ENCODE results near the gene FAM222B.
"Not testable (repeated sequence)": the region's sequence is repeated elsewhere in the genome, so short reads cannot be mapped to it uniquely, and the experiment has no call there.

FAM222B gene

GRCh38 chr17:28723836-28724499 lies 118.6 kb downstream of the FAM222B start:
- Histone ChIP-seq H3K27ac (ENCODE audit: low read depth, low read length) (peak overlapping the region; percentile 99), H3K9ac (ENCODE audit: low read depth, low read length) (0 out of 2 replicates have a peak overlapping the region, but pooled peaks have one; percentile 96), H3K4me3 (ENCODE audit: low read depth, low read length) (peak overlapping the region; percentile 80; the same call in 1 of the 2 replicates), H3K4me1 (ENCODE audit: control insufficient read depth, insufficient read depth, low read length) (peaks cover 27% of the 10 kb centered on the region), H3K36me3 (ENCODE audit: control insufficient read depth, insufficient read depth, low read length) (peaks cover 45% of the 10 kb centered on the region)
- not testable (repeated sequence) for H3K27me3 ChIP-seq (ENCODE audit: control insufficient read depth, insufficient read depth, low read length); H3K9me3 ChIP-seq (ENCODE audit: control insufficient read depth, insufficient read depth, low read length)

GRCh38 chr17:28723159-28723835 lies 119.3 kb downstream of the FAM222B start:
- no peaks in the 10 kb centered on the region for H3K27me3 ChIP-seq (ENCODE audit: control insufficient read depth, insufficient read depth, low read length)
- peaks cover 45% of the 10 kb centered on the region for H3K36me3 ChIP-seq (ENCODE audit: control insufficient read depth, insufficient read depth, low read length)
- peaks cover 31% of the 10 kb centered on the region for H3K4me1 ChIP-seq (ENCODE audit: control insufficient read depth, insufficient read depth, low read length)
- peak overlapping the region; percentile 22; the same call in 1 of the 2 replicates for H3K4me3 ChIP-seq (ENCODE audit: low read depth, low read length)
- no peaks in the 10 kb centered on the region for H3K9me3 ChIP-seq (ENCODE audit: control insufficient read depth, insufficient read depth, low read length)
- no peak overlapping the region for H3K9ac ChIP-seq (ENCODE audit: low read depth, low read length)
- peak overlapping the region; percentile 4 for H3K27ac ChIP-seq (ENCODE audit: low read depth, low read length)

GRCh38 chr17:28722417-28723158 lies 120.0 kb downstream of the FAM222B start:
- Histone ChIP-seq H3K27ac (ENCODE audit: low read depth, low read length) (peak overlapping the region; percentile 46), H3K4me1 (ENCODE audit: control insufficient read depth, insufficient read depth, low read length) (peaks cover 31% of the 10 kb centered on the region), H3K9ac (ENCODE audit: low read depth, low read length) (no peak overlapping the region), H3K36me3 (ENCODE audit: control insufficient read depth, insufficient read depth, low read length) (peaks cover 45% of the 10 kb centered on the region), H3K9me3 (ENCODE audit: control insufficient read depth, insufficient read depth, low read length) (no peaks in the 10 kb centered on the region), H3K27me3 (ENCODE audit: control insufficient read depth, insufficient read depth, low read length) (no peaks in the 10 kb centered on the region), H3K4me3 (ENCODE audit: low read depth, low read length) (peak overlapping the region; percentile 22)

- H3K4me1 ChIP-seq (ENCODE audit: control insufficient read depth, insufficient read depth, low read length): peaks cover 31% of the 10 kb centered on the region
- peak overlapping the region; percentile 98 for H3K27ac ChIP-seq (ENCODE audit: low read depth, low read length)
- H3K36me3 ChIP-seq (ENCODE audit: control insufficient read depth, insufficient read depth, low read length): peaks cover 48% of the 10 kb centered on the region
These were observed 121.6 kb downstream of the FAM222B start for GRCh38 chr17:28720997-28721329.

GRCh38 chr17:28720247-28720996 lies 122.2 kb downstream of the FAM222B start:
- Histone ChIP-seq H3K36me3 (ENCODE audit: control insufficient read depth, insufficient read depth, low read length) (peaks cover 53% of the 10 kb centered on the region), H3K9ac (ENCODE audit: low read depth, low read length) (peak overlapping the region; percentile 94), H3K4me3 (ENCODE audit: low read depth, low read length) (peak overlapping the region; percentile 85), H3K4me1 (ENCODE audit: control insufficient read depth, insufficient read depth, low read length) (peaks cover 31% of the 10 kb centered on the region), H3K9me3 (ENCODE audit: control insufficient read depth, insufficient read depth, low read length) (no peaks in the 10 kb centered on the region), H3K27me3 (ENCODE audit: control insufficient read depth, insufficient read depth, low read length) (no peaks in the 10 kb centered on the region), H3K27ac (ENCODE audit: low read depth, low read length) (peak overlapping the region; percentile 98)

More at GRCh38 chr17:28720997-28721329, 121.6 kb downstream of the FAM222B start:
- H3K9me3 ChIP-seq (ENCODE audit: control insufficient read depth, insufficient read depth, low read length); H3K27me3 ChIP-seq (ENCODE audit: control insufficient read depth, insufficient read depth, low read length): not testable (repeated sequence)
- Histone ChIP-seq H3K9ac (ENCODE audit: low read depth, low read length) (peak overlapping the region; percentile 94), H3K4me3 (ENCODE audit: low read depth, low read length) (peak overlapping the region; percentile 85)

- H3K9me3 ChIP-seq (ENCODE audit: control insufficient read depth, insufficient read depth, low read length): no peaks in the 10 kb centered on the region
- no peaks in the 10 kb centered on the region for H3K27me3 ChIP-seq (ENCODE audit: control insufficient read depth, insufficient read depth, low read length)
- H3K9ac ChIP-seq (ENCODE audit: low read depth, low read length): peak overlapping the region; percentile 73
- peaks cover 56% of the 10 kb centered on the region for H3K36me3 ChIP-seq (ENCODE audit: control insufficient read depth, insufficient read depth, low read length)
- peak overlapping the region; percentile 98 for H3K27ac ChIP-seq (ENCODE audit: low read depth, low read length)
- peak overlapping the region; percentile 85 for H3K4me3 ChIP-seq (ENCODE audit: low read depth, low read length)
- H3K4me1 ChIP-seq (ENCODE audit: control insufficient read depth, insufficient read depth, low read length): peaks cover 21% of the 10 kb centered on the region
These were observed 123.6 kb downstream of the FAM222B start for GRCh38 chr17:28719021-28719433.

GRCh38 chr17:28718333-28719020 lies 124.1 kb downstream of the FAM222B start:
- Histone ChIP-seq H3K9ac (ENCODE audit: low read depth, low read length) (peak overlapping the region; percentile 67), H3K4me3 (ENCODE audit: low read depth, low read length) (peak overlapping the region; percentile 85), H3K9me3 (ENCODE audit: control insufficient read depth, insufficient read depth, low read length) (no peaks in the 10 kb centered on the region), H3K27ac (ENCODE audit: low read depth, low read length) (peak overlapping the region; percentile 98), H3K4me1 (ENCODE audit: control insufficient read depth, insufficient read depth, low read length) (peaks cover 19% of the 10 kb centered on the region), H3K36me3 (ENCODE audit: control insufficient read depth, insufficient read depth, low read length) (peaks cover 55% of the 10 kb centered on the region), H3K27me3 (ENCODE audit: control insufficient read depth, insufficient read depth, low read length) (no peaks in the 10 kb centered on the region)

GRCh38 chr17:28717578-28718332 lies 124.8 kb downstream of the FAM222B start, which contains the start of gene RAB34:
TSS of gene RAB34 (minus strand) at chr17:28717868. CDS start at chr17:28717266, 602 bp downstream.
- Histone ChIP-seq H3K27ac (ENCODE audit: low read depth, low read length) (peak within 1 kb of the TSS; percentile 98), H3K4me3 (ENCODE audit: low read depth, low read length) (peak within 1 kb of the TSS; percentile 85), H3K9ac (ENCODE audit: low read depth, low read length) (peak within 1 kb of the TSS; percentile 86)

GRCh38 chr17:28716740-28717577 lies 125.6 kb downstream of the FAM222B start:
- H3K36me3 ChIP-seq (ENCODE audit: control insufficient read depth, insufficient read depth, low read length): peaks cover 45% of the 10 kb centered on the region
- H3K4me1 ChIP-seq (ENCODE audit: control insufficient read depth, insufficient read depth, low read length): peaks cover 17% of the 10 kb centered on the region
- peak overlapping the region; percentile 86 for H3K9ac ChIP-seq (ENCODE audit: low read depth, low read length)
- no peaks in the 10 kb centered on the region for H3K9me3 ChIP-seq (ENCODE audit: control insufficient read depth, insufficient read depth, low read length)
- peak overlapping the region; percentile 85 for H3K4me3 ChIP-seq (ENCODE audit: low read depth, low read length)
- H3K27me3 ChIP-seq (ENCODE audit: control insufficient read depth, insufficient read depth, low read length): no peaks in the 10 kb centered on the region
- peak overlapping the region; percentile 98 for H3K27ac ChIP-seq (ENCODE audit: low read depth, low read length)

More at GRCh38 chr17:28717578-28718332, 124.8 kb downstream of the FAM222B start, which contains the start of gene RAB34:
- no peaks in the 10 kb centered on the region for H3K9me3 ChIP-seq (ENCODE audit: control insufficient read depth, insufficient read depth, low read length)
- H3K27me3 ChIP-seq (ENCODE audit: control insufficient read depth, insufficient read depth, low read length): no peaks in the 10 kb centered on the region
- H3K4me1 ChIP-seq (ENCODE audit: control insufficient read depth, insufficient read depth, low read length): peaks cover 18% of the 10 kb centered on the region
- H3K36me3 ChIP-seq (ENCODE audit: control insufficient read depth, insufficient read depth, low read length): peaks cover 53% of the 10 kb centered on the region

Data from HUES48 (cell line).